HCT116 (cell line): Measurements from ENCODE around the gene TGM1. TPM values are rescaled to one million over a fixed set of nuclear protein-coding genes. Genes with fewer than 3 reads are reported as not detected.

Source experiments
- ATAC-seq: fragments of 200-7000 bp; cut with Tn5 transposase; 2 replicates; pipeline ENCODE4 v1.9.1; 2020; ENCODE audit warnings: mild to moderate bottlenecking, moderate library complexity
- BruUV-seq: library from RNA; stranded (reverse); fragments of 400-500 nt; replicated peaks from 2 replicates; lab custom pipeline; 2021; lab: Mats Ljungman, UMichigan
- CTCF ChIA-PET: fragments of 300-600 bp; sonication (Branson Sonifier 250); formaldehyde crosslinking; loops from one replicate; lab custom pipeline; 2021; ENCODE audit warnings: antibody characterized with exemption; lab: Charles Lee
- POLR2A ChIA-PET: fragments of 300-600, 350-600 bp; sonication (Branson Sonifier 250); formaldehyde crosslinking; loops from one replicate; lab custom pipeline; 2021; ENCODE audit warnings: antibody characterized with exemption; lab: Charles Lee
- RAD21 ChIA-PET, 2 experiments: fragments of 300-600 bp; sonication (Branson Sonifier 250); formaldehyde crosslinking; loops; one replicate each; lab custom pipeline; 2023; ENCODE audit warnings: low total read pairs in 2 of 2; ENCODE audit not compliant: uncharacterized antibody in 2 of 2, unreplicated experiment in 2 of 2, low non-redundant PET in 1 of 2; lab: Charles Lee
- DNase-seq: peaks from one replicate; pipeline ENCODE4 v3.0.0-alpha.2; 2010; ENCODE audit warnings: low read depth, low spot score
- H2AFZ ChIP-seq: fragments of 200-600 bp; shearing (Covaris generic), sonication (generic); 2 replicates; pipeline ENCODE4 v1.6.1; 2017; ENCODE audit warnings: low read depth, mixed run types, mixed read lengths, antibody characterized with exemption, low read length; ENCODE audit not compliant: poor library complexity, severe bottlenecking
- H3K27ac ChIP-seq: 2 replicates; pipeline ENCODE4 v1.5.1; 2012; ENCODE audit warnings: low read depth, low read length
- H3K27me3 ChIP-seq: fragments of 200-600 bp; sonication (generic); 2 replicates; pipeline ENCODE4 v1.6.1; 2016; ENCODE audit warnings: mixed run types, low read length, mixed read lengths; ENCODE audit not compliant: insufficient read depth
- H3K36me3 ChIP-seq, 2 experiments: fragments of 200-500 bp in 1 of 2; fragments of 200-600 bp in 1 of 2; sonication (Bioruptor generic) in 1 of 2; sonication (generic) in 1 of 2; 2 replicates each; pipeline versions ENCODE4 v1.5.1 to v1.6.1; 2014 to 2016; ENCODE audit warnings: low read length in 2 of 2, inconsistent platforms in 1 of 2, mixed read lengths in 1 of 2, mixed run types in 1 of 2; ENCODE audit not compliant: insufficient read depth in 2 of 2, control insufficient read depth in 1 of 2
- H3K4me1 ChIP-seq, 2 experiments: fragments of 200-600 bp in 1 of 2; sonication (generic) in 1 of 2; 2 replicates each; pipeline versions ENCODE4 v1.5.1 to v1.6.1; 2012 to 2017; ENCODE audit warnings: low read length in 2 of 2, inconsistent platforms in 1 of 2, mild to moderate bottlenecking in 1 of 2, mixed read lengths in 1 of 2, mixed run types in 1 of 2, moderate library complexity in 1 of 2; ENCODE audit not compliant: insufficient read depth in 2 of 2, control insufficient read depth in 1 of 2
- H3K4me2 ChIP-seq: fragments of 200-600 bp; sonication (generic); 2 replicates; pipeline ENCODE4 v1.6.1; 2017; ENCODE audit warnings: mixed run types, low read length, mixed read lengths
- H3K4me3 ChIP-seq, 2 experiments: fragments of 200-600 bp in 1 of 2; sonication (generic) in 1 of 2; replicated peaks in 1 of 2; 2 replicates each; pipeline ENCODE4 v1.5.1; 2011 to 2016; ENCODE audit warnings: low read length in 2 of 2, control low read depth in 1 of 2, low read depth in 1 of 2, mild to moderate bottlenecking in 1 of 2, mixed read lengths in 1 of 2, mixed run types in 1 of 2
- H3K79me2 ChIP-seq: fragments of 200-600 bp; sonication (generic); 2 replicates; pipeline ENCODE4 v1.6.1; 2017; ENCODE audit warnings: mild to moderate bottlenecking, mixed run types, low read length, moderate library complexity, mixed read lengths; ENCODE audit not compliant: insufficient read depth
- H3K9ac ChIP-seq: fragments of 200-600 bp; sonication (generic); 2 replicates; pipeline ENCODE4 v1.6.1; 2016; ENCODE audit warnings: low read length, mixed read lengths
- H3K9me2 ChIP-seq: fragments of 200-600 bp; sonication (generic), shearing (Covaris generic); 2 replicates; pipeline ENCODE4 v1.6.1; 2017; ENCODE audit warnings: mixed run types, mild to moderate bottlenecking, moderate library complexity; ENCODE audit not compliant: insufficient read depth
- H3K9me3 ChIP-seq, 2 experiments: fragments of 200-500 bp in 1 of 2; fragments of 200-600 bp in 1 of 2; sonication (Bioruptor generic) in 1 of 2; sonication (generic) in 1 of 2; 2 replicates each; pipeline ENCODE4 v1.6.1; 2014 to 2017; ENCODE audit warnings: low read length in 2 of 2, mixed read lengths in 2 of 2, inconsistent platforms in 1 of 2, low read depth in 1 of 2, mild to moderate bottlenecking in 1 of 2, mixed run types in 1 of 2, moderate library complexity in 1 of 2; ENCODE audit not compliant: control insufficient read depth in 1 of 2, insufficient read depth in 1 of 2
- H4K20me1 ChIP-seq: fragments of 200-600 bp; sonication (generic), shearing (Covaris generic); 2 replicates; pipeline ENCODE4 v1.6.1; 2017; ENCODE audit warnings: mixed run types, mild to moderate bottlenecking, moderate library complexity; ENCODE audit not compliant: insufficient read depth
- EZH2 ChIP-seq: fragments of 200-600 bp; sonication (generic); IDR thresholded peaks from 2 replicates; pipeline ENCODE4 v1.6.1; 2017; ENCODE audit warnings: antibody characterized with exemption, mixed run types
- FOSL1 ChIP-seq: IDR thresholded peaks from 2 replicates; pipeline ENCODE4 v1.6.1; 2012; ENCODE audit warnings: low read depth
- POLR2A ChIP-seq: IDR thresholded peaks from 2 replicates; pipeline ENCODE4 v1.7.0; 2011; ENCODE audit warnings: borderline replicate concordance; ENCODE audit not compliant: insufficient read depth, insufficient read length; ENCODE audit errors: extremely low read depth
- POLR2AphosphoS5 ChIP-seq: IDR thresholded peaks from 2 replicates; pipeline ENCODE4 v1.6.1; 2011; ENCODE audit warnings: mild to moderate bottlenecking, low read depth, low read length, moderate library complexity
- RAD21 ChIP-seq: IDR thresholded peaks from 2 replicates; pipeline ENCODE4 v1.6.1; 2012; ENCODE audit warnings: low read depth, mild to moderate bottlenecking
- SIN3A ChIP-seq: IDR thresholded peaks from 2 replicates; pipeline ENCODE4 v1.6.1; 2012; ENCODE audit warnings: low read depth
- intact Hi-C: fragments of 100-400 bp; cut with micrococcal nuclease; formaldehyde crosslinking; loops from 2 replicates; pipeline ENCODE4 v1.10.0; 2022
- total RNA-seq: library from RNA; stranded (reverse); gene quantifications from one replicate; pipeline ENCODE4 v1.2.1, GENCODE V29; 2021; ENCODE audit not compliant: unreplicated experiment
- TF ChIP-seq, protein P1 (sequence below), 3 experiments: fragments of 200-600 bp in 1 of 3; sonication (generic) in 1 of 3; IDR thresholded peaks in 2 of 3; conservative IDR thresholded peaks in 1 of 3; 2 replicates each; pipeline ENCODE4 v1.5.1; 2012 to 2017; ENCODE audit warnings: low read depth in 2 of 3, low read length in 2 of 3, antibody characterized with exemption in 1 of 3, borderline replicate concordance in 1 of 3, control low read depth in 1 of 3, mild to moderate bottlenecking in 1 of 3, mixed read lengths in 1 of 3, mixed run types in 1 of 3, moderate library complexity in 1 of 3; ENCODE audit not compliant: insufficient read depth in 1 of 3
- TF ChIP-seq, protein P2 (sequence below): IDR thresholded peaks from 2 replicates; pipeline ENCODE4 v1.6.1; 2012; ENCODE audit warnings: low read depth

The TGM1 gene
- total RNA-seq, 1 experiment from 2014 or later = 5.6 TPM

DNA sequence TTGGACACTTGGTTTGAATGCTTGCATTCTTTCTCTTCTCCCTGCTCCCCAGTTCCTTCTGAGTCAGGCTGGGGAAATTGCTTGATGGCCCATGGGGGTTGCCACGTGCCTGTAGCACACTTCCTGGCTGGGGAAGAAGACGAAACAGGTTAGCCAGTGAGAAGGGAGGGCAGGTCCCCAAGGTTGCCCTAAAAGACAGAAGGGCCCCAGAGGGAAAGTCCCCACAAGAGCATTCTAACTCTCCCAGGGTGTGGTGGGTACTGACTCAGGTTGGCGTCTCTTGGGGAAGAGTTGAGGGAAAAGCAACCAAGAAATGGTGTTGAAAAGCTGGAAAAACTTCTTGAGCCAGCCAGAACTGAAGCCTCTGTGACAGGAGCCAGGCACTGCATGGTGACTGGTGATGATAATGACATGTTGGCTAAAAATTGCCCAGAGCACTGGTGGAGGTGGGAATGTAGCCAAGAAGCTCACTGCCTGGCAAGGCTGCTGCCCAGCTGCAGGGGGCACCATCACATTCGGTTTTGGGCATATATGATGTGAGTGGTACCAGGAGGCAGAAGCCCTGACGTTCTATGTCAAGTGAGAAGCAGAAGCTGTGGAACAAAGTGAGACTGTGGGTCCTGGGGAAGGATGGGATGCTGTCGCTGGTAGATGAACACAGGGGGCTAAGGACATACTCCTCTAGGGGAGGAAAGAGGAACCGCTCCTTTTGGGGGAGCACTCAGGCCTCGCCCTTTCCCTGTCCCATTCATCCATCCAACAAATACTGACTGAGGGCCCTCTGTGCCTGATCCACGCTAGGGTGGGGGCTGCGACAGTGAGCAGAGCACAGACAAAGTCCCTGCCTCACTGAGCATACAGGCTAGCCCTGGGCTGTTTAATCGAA lies 16.6 kb upstream of the TGM1 start:
- H3K27ac ChIP-seq = no peak overlapping the region
- RAD21 ChIA-PET = interaction anchor here in 1 of 2 experiments (0.9 kb wide), 1 partner anchor 37 kb away, joined by 4 read pairs; the partner anchor contains the start of gene TINF2
- DNase-seq = no peak

More for the DNA sequence above, 16.6 kb upstream of the TGM1 start:
- H3K27me3 ChIP-seq = no peaks in the 10 kb centered on the region
- H3K9me3 ChIP-seq = no peaks in the 10 kb centered on the region
- intact Hi-C loops = no loop called here
- no peak overlapping the region for H3K9ac ChIP-seq
- ChIA-PET CTCF (interaction anchor here (1.3 to 2.2 kb wide), 2 partner anchors 9 to 32 kb away, joined by 3 to 12 read pairs; partner anchors contain the start of gene RABGGTA), POLR2A (interaction anchor here (2.3 kb wide), 1 partner anchor 8 kb away, joined by 7 read pairs; the partner anchor contains the start of gene RABGGTA)
- no peak for TF ChIP-seq FOSL1
- peak; percentile 29; the same call in 1 of the 2 replicates for TF ChIP-seq RAD21
- TF ChIP-seq, protein P1, sequence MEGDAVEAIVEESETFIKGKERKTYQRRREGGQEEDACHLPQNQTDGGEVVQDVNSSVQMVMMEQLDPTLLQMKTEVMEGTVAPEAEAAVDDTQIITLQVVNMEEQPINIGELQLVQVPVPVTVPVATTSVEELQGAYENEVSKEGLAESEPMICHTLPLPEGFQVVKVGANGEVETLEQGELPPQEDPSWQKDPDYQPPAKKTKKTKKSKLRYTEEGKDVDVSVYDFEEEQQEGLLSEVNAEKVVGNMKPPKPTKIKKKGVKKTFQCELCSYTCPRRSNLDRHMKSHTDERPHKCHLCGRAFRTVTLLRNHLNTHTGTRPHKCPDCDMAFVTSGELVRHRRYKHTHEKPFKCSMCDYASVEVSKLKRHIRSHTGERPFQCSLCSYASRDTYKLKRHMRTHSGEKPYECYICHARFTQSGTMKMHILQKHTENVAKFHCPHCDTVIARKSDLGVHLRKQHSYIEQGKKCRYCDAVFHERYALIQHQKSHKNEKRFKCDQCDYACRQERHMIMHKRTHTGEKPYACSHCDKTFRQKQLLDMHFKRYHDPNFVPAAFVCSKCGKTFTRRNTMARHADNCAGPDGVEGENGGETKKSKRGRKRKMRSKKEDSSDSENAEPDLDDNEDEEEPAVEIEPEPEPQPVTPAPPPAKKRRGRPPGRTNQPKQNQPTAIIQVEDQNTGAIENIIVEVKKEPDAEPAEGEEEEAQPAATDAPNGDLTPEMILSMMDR (IDR thresholded peaks at IDR 0.05 in 2 of 3, conservative IDR thresholded peaks at IDR 0.05 in 1 of 3; ENCODE audit: borderline replicate concordance in 1 of 3, insufficient read depth in 1 of 3, low read depth in 2 of 3, low read length in 2 of 3) = peak in 2 of 3 experiments; percentile 51 to 57; a peak in 4 of 6 replicates
- no peak for TF ChIP-seq POLR2A
- TF ChIP-seq POLR2AphosphoS5 = no peak
- TF ChIP-seq, protein P2, sequence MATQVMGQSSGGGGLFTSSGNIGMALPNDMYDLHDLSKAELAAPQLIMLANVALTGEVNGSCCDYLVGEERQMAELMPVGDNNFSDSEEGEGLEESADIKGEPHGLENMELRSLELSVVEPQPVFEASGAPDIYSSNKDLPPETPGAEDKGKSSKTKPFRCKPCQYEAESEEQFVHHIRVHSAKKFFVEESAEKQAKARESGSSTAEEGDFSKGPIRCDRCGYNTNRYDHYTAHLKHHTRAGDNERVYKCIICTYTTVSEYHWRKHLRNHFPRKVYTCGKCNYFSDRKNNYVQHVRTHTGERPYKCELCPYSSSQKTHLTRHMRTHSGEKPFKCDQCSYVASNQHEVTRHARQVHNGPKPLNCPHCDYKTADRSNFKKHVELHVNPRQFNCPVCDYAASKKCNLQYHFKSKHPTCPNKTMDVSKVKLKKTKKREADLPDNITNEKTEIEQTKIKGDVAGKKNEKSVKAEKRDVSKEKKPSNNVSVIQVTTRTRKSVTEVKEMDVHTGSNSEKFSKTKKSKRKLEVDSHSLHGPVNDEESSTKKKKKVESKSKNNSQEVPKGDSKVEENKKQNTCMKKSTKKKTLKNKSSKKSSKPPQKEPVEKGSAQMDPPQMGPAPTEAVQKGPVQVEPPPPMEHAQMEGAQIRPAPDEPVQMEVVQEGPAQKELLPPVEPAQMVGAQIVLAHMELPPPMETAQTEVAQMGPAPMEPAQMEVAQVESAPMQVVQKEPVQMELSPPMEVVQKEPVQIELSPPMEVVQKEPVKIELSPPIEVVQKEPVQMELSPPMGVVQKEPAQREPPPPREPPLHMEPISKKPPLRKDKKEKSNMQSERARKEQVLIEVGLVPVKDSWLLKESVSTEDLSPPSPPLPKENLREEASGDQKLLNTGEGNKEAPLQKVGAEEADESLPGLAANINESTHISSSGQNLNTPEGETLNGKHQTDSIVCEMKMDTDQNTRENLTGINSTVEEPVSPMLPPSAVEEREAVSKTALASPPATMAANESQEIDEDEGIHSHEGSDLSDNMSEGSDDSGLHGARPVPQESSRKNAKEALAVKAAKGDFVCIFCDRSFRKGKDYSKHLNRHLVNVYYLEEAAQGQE = no peak
- TF ChIP-seq SIN3A = no peak
- TF ChIP-seq EZH2 = no peak
- TF ChIP-seq, all 23 proteins: peak for 2
- H3K4me3 ChIP-seq = no peak overlapping the region
- H3K9me2 ChIP-seq = no peaks in the 10 kb centered on the region
- no peak overlapping the region for H3K4me2 ChIP-seq
- peak; percentile 74 for ATAC-seq
- no TSS peak for BruUV-seq
- no peak overlapping the region for H2AFZ ChIP-seq
- H4K20me1 ChIP-seq = no peaks in the 10 kb centered on the region
- H3K79me2 ChIP-seq = no peaks in the 10 kb centered on the region
- no peaks in the 10 kb centered on the region for H3K4me1 ChIP-seq
- no peaks in the 10 kb centered on the region for H3K36me3 ChIP-seq
